HCT116 (cell line): ENCODE results near the gene HHATL. TPM values are rescaled to one million over a fixed set of nuclear protein-coding genes. Genes with fewer than 3 reads are reported as not detected.

Source experiments
- ATAC-seq: fragments of 200-7000 bp; cut with Tn5 transposase; 2 replicates; pipeline ENCODE4 v1.9.1; 2020; ENCODE audit warnings: mild to moderate bottlenecking, moderate library complexity
- BruUV-seq: library from RNA; stranded (reverse); fragments of 400-500 nt; replicated peaks from 2 replicates; lab custom pipeline; 2021; lab: Mats Ljungman, UMichigan
- CTCF ChIA-PET: fragments of 300-600 bp; sonication (Branson Sonifier 250); formaldehyde crosslinking; loops from one replicate; lab custom pipeline; 2021; ENCODE audit warnings: antibody characterized with exemption; lab: Charles Lee
- POLR2A ChIA-PET: fragments of 300-600, 350-600 bp; sonication (Branson Sonifier 250); formaldehyde crosslinking; loops from one replicate; lab custom pipeline; 2021; ENCODE audit warnings: antibody characterized with exemption; lab: Charles Lee
- RAD21 ChIA-PET, 2 experiments: fragments of 300-600 bp; sonication (Branson Sonifier 250); formaldehyde crosslinking; loops; one replicate each; lab custom pipeline; 2023; ENCODE audit warnings: low total read pairs in 2 of 2; ENCODE audit not compliant: uncharacterized antibody in 2 of 2, unreplicated experiment in 2 of 2, low non-redundant PET in 1 of 2; lab: Charles Lee
- DNase-seq: peaks from one replicate; pipeline ENCODE4 v3.0.0-alpha.2; 2010; ENCODE audit warnings: low read depth, low spot score
- H2AFZ ChIP-seq: fragments of 200-600 bp; shearing (Covaris generic), sonication (generic); 2 replicates; pipeline ENCODE4 v1.6.1; 2017; ENCODE audit warnings: low read depth, mixed run types, mixed read lengths, antibody characterized with exemption, low read length; ENCODE audit not compliant: poor library complexity, severe bottlenecking
- H3K27ac ChIP-seq: 2 replicates; pipeline ENCODE4 v1.5.1; 2012; ENCODE audit warnings: low read depth, low read length
- H3K27me3 ChIP-seq: fragments of 200-600 bp; sonication (generic); 2 replicates; pipeline ENCODE4 v1.6.1; 2016; ENCODE audit warnings: mixed run types, low read length, mixed read lengths; ENCODE audit not compliant: insufficient read depth
- H3K36me3 ChIP-seq, 2 experiments: fragments of 200-500 bp in 1 of 2; fragments of 200-600 bp in 1 of 2; sonication (Bioruptor generic) in 1 of 2; sonication (generic) in 1 of 2; 2 replicates each; pipeline versions ENCODE4 v1.5.1 to v1.6.1; 2014 to 2016; ENCODE audit warnings: low read length in 2 of 2, inconsistent platforms in 1 of 2, mixed read lengths in 1 of 2, mixed run types in 1 of 2; ENCODE audit not compliant: insufficient read depth in 2 of 2, control insufficient read depth in 1 of 2
- H3K4me1 ChIP-seq, 2 experiments: fragments of 200-600 bp in 1 of 2; sonication (generic) in 1 of 2; 2 replicates each; pipeline versions ENCODE4 v1.5.1 to v1.6.1; 2012 to 2017; ENCODE audit warnings: low read length in 2 of 2, inconsistent platforms in 1 of 2, mild to moderate bottlenecking in 1 of 2, mixed read lengths in 1 of 2, mixed run types in 1 of 2, moderate library complexity in 1 of 2; ENCODE audit not compliant: insufficient read depth in 2 of 2, control insufficient read depth in 1 of 2
- H3K4me2 ChIP-seq: fragments of 200-600 bp; sonication (generic); 2 replicates; pipeline ENCODE4 v1.6.1; 2017; ENCODE audit warnings: mixed run types, low read length, mixed read lengths
- H3K4me3 ChIP-seq, 2 experiments: fragments of 200-600 bp in 1 of 2; sonication (generic) in 1 of 2; replicated peaks in 1 of 2; 2 replicates each; pipeline ENCODE4 v1.5.1; 2011 to 2016; ENCODE audit warnings: low read length in 2 of 2, control low read depth in 1 of 2, low read depth in 1 of 2, mild to moderate bottlenecking in 1 of 2, mixed read lengths in 1 of 2, mixed run types in 1 of 2
- H3K79me2 ChIP-seq: fragments of 200-600 bp; sonication (generic); 2 replicates; pipeline ENCODE4 v1.6.1; 2017; ENCODE audit warnings: mild to moderate bottlenecking, mixed run types, low read length, moderate library complexity, mixed read lengths; ENCODE audit not compliant: insufficient read depth
- H3K9ac ChIP-seq: fragments of 200-600 bp; sonication (generic); 2 replicates; pipeline ENCODE4 v1.6.1; 2016; ENCODE audit warnings: low read length, mixed read lengths
- H3K9me2 ChIP-seq: fragments of 200-600 bp; sonication (generic), shearing (Covaris generic); 2 replicates; pipeline ENCODE4 v1.6.1; 2017; ENCODE audit warnings: mixed run types, mild to moderate bottlenecking, moderate library complexity; ENCODE audit not compliant: insufficient read depth
- H3K9me3 ChIP-seq, 2 experiments: fragments of 200-500 bp in 1 of 2; fragments of 200-600 bp in 1 of 2; sonication (Bioruptor generic) in 1 of 2; sonication (generic) in 1 of 2; 2 replicates each; pipeline ENCODE4 v1.6.1; 2014 to 2017; ENCODE audit warnings: low read length in 2 of 2, mixed read lengths in 2 of 2, inconsistent platforms in 1 of 2, low read depth in 1 of 2, mild to moderate bottlenecking in 1 of 2, mixed run types in 1 of 2, moderate library complexity in 1 of 2; ENCODE audit not compliant: control insufficient read depth in 1 of 2, insufficient read depth in 1 of 2
- H4K20me1 ChIP-seq: fragments of 200-600 bp; sonication (generic), shearing (Covaris generic); 2 replicates; pipeline ENCODE4 v1.6.1; 2017; ENCODE audit warnings: mixed run types, mild to moderate bottlenecking, moderate library complexity; ENCODE audit not compliant: insufficient read depth
- CEBPB ChIP-seq: IDR thresholded peaks from 2 replicates; pipeline ENCODE4 v1.6.1; 2012; ENCODE audit warnings: low read depth
- EGR1 ChIP-seq: IDR thresholded peaks from 2 replicates; pipeline ENCODE4 v1.6.1; 2012; ENCODE audit warnings: low read depth
- ELF1 ChIP-seq: IDR thresholded peaks from 2 replicates; pipeline ENCODE4 v1.6.1; 2012; ENCODE audit warnings: low read depth, borderline replicate concordance
- EZH2 ChIP-seq: fragments of 200-600 bp; sonication (generic); IDR thresholded peaks from 2 replicates; pipeline ENCODE4 v1.6.1; 2017; ENCODE audit warnings: antibody characterized with exemption, mixed run types
- EZH2phosphoT487 ChIP-seq: fragments of 200-600 bp; IDR thresholded peaks from 2 replicates; pipeline ENCODE4 v1.6.1; 2018; ENCODE audit warnings: antibody characterized with exemption, borderline replicate concordance
- POLR2A ChIP-seq: IDR thresholded peaks from 2 replicates; pipeline ENCODE4 v1.7.0; 2011; ENCODE audit warnings: borderline replicate concordance; ENCODE audit not compliant: insufficient read depth, insufficient read length; ENCODE audit errors: extremely low read depth
- SP1 ChIP-seq: IDR thresholded peaks from 2 replicates; pipeline ENCODE4 v1.6.1; 2012; ENCODE audit warnings: low read depth
- TCF7L2 ChIP-seq: IDR thresholded peaks from 2 replicates; pipeline ENCODE4 v1.7.0; 2011; ENCODE audit warnings: borderline replicate concordance, inconsistent platforms; ENCODE audit not compliant: insufficient read depth, insufficient read length; ENCODE audit errors: extremely low read depth
- ZNF274 ChIP-seq: fragments of 200-500 bp; sonication (Bioruptor generic); IDR thresholded peaks from 2 replicates; pipeline ENCODE4 v1.6.1; 2014; ENCODE audit warnings: mild to moderate bottlenecking, low read depth, low read length, inconsistent platforms
- intact Hi-C: fragments of 100-400 bp; cut with micrococcal nuclease; formaldehyde crosslinking; loops from 2 replicates; pipeline ENCODE4 v1.10.0; 2022
- total RNA-seq: library from RNA; stranded (reverse); gene quantifications from one replicate; pipeline ENCODE4 v1.2.1, GENCODE V29; 2021; ENCODE audit not compliant: unreplicated experiment
- TF ChIP-seq, protein P1 (sequence below), 3 experiments: fragments of 200-600 bp in 1 of 3; sonication (generic) in 1 of 3; IDR thresholded peaks in 2 of 3; conservative IDR thresholded peaks in 1 of 3; 2 replicates each; pipeline ENCODE4 v1.5.1; 2012 to 2017; ENCODE audit warnings: low read depth in 2 of 3, low read length in 2 of 3, antibody characterized with exemption in 1 of 3, borderline replicate concordance in 1 of 3, control low read depth in 1 of 3, mild to moderate bottlenecking in 1 of 3, mixed read lengths in 1 of 3, mixed run types in 1 of 3, moderate library complexity in 1 of 3; ENCODE audit not compliant: insufficient read depth in 1 of 3
- TF ChIP-seq, protein P2 (sequence below): IDR thresholded peaks from 2 replicates; pipeline ENCODE4 v1.6.1; 2011; ENCODE audit warnings: mild to moderate bottlenecking, low read length, moderate library complexity; ENCODE audit not compliant: insufficient replicate concordance; ENCODE audit errors: extremely low read depth
- TF ChIP-seq, protein P3 (sequence below): IDR thresholded peaks from 2 replicates; pipeline ENCODE4 v1.6.1; 2012

HHATL gene
- total RNA-seq, 1 experiment from 2014 or later = 0.52 TPM

DNA sequence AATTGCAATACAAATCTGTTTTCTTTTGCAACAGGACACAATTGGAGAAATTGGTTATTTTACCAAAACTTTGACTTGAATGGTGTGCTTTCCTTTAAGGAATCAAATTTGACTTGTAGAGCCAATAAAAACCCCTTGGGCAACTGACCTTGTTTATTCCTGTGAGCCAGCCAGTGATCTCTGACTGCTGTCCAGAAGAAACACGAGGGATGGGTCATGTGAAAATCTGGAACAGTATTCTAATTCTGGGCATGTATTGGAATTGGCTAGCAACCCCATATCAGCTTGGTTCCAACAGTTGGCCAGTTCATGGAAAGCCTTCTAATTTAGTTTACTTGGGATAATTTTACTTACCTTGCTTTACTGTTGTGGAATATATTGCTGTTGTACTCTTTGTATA lies 19.1 kb upstream of the HHATL start:
- Histone ChIP-seq H3K27ac (no peak overlapping the region), H2AFZ (no peak overlapping the region), H3K4me2 (no peak overlapping the region), H3K4me1 (no peaks in the 10 kb centered on the region), H3K9ac (no peak overlapping the region)
- POLR2A ChIA-PET = no interaction called here
- ATAC-seq = no peak
- no peak for TF ChIP-seq EGR1
- TF ChIP-seq, protein P1, sequence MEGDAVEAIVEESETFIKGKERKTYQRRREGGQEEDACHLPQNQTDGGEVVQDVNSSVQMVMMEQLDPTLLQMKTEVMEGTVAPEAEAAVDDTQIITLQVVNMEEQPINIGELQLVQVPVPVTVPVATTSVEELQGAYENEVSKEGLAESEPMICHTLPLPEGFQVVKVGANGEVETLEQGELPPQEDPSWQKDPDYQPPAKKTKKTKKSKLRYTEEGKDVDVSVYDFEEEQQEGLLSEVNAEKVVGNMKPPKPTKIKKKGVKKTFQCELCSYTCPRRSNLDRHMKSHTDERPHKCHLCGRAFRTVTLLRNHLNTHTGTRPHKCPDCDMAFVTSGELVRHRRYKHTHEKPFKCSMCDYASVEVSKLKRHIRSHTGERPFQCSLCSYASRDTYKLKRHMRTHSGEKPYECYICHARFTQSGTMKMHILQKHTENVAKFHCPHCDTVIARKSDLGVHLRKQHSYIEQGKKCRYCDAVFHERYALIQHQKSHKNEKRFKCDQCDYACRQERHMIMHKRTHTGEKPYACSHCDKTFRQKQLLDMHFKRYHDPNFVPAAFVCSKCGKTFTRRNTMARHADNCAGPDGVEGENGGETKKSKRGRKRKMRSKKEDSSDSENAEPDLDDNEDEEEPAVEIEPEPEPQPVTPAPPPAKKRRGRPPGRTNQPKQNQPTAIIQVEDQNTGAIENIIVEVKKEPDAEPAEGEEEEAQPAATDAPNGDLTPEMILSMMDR (IDR thresholded peaks at IDR 0.05 in 2 of 3, conservative IDR thresholded peaks at IDR 0.05 in 1 of 3; ENCODE audit: borderline replicate concordance in 1 of 3, insufficient read depth in 1 of 3, low read depth in 2 of 3, low read length in 2 of 3) = no peak
- TF ChIP-seq ZNF274 = no peak
- no peak for TF ChIP-seq EZH2
- TF ChIP-seq EZH2phosphoT487 = no peak
- no peak for TF ChIP-seq SP1
- no peak for TF ChIP-seq ELF1
- TF ChIP-seq TCF7L2 = no peak
- TF ChIP-seq CEBPB = no peak
- TF ChIP-seq, protein P2, sequence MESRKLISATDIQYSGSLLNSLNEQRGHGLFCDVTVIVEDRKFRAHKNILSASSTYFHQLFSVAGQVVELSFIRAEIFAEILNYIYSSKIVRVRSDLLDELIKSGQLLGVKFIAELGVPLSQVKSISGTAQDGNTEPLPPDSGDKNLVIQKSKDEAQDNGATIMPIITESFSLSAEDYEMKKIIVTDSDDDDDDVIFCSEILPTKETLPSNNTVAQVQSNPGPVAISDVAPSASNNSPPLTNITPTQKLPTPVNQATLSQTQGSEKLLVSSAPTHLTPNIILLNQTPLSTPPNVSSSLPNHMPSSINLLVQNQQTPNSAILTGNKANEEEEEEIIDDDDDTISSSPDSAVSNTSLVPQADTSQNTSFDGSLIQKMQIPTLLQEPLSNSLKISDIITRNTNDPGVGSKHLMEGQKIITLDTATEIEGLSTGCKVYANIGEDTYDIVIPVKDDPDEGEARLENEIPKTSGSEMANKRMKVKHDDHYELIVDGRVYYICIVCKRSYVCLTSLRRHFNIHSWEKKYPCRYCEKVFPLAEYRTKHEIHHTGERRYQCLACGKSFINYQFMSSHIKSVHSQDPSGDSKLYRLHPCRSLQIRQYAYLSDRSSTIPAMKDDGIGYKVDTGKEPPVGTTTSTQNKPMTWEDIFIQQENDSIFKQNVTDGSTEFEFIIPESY = no peak
- TF ChIP-seq, protein P3, sequence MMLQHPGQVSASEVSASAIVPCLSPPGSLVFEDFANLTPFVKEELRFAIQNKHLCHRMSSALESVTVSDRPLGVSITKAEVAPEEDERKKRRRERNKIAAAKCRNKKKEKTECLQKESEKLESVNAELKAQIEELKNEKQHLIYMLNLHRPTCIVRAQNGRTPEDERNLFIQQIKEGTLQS = no peak
- no peak for TF ChIP-seq POLR2A
- TF ChIP-seq, all 23 proteins: peak for 0
- intact Hi-C loops = no loop called here
- Histone ChIP-seq H3K27me3 (no peaks in the 10 kb centered on the region), H3K9me2 (no peaks in the 10 kb centered on the region), H3K4me3 (no peak overlapping the region), H3K9me3 (no peaks in the 10 kb centered on the region), H3K79me2 (no peaks in the 10 kb centered on the region), H4K20me1 (no peaks in the 10 kb centered on the region), H3K36me3 (no peaks in the 10 kb centered on the region)
- ChIA-PET RAD21 (no interaction called here), CTCF (no interaction called here)
- no TSS peak for BruUV-seq
- no peak for DNase-seq
